ENCODE results near the gene INKA2.

INKA2 gene

GRCh38 chr1:111739194-111739924 lies at the start of gene INKA2:
INKA2 (minus strand) TSS chr1:111739395; CDS start chr1:111739242, 153 bp downstream.
- peak; percentile 78 for DNase-seq

DNA sequence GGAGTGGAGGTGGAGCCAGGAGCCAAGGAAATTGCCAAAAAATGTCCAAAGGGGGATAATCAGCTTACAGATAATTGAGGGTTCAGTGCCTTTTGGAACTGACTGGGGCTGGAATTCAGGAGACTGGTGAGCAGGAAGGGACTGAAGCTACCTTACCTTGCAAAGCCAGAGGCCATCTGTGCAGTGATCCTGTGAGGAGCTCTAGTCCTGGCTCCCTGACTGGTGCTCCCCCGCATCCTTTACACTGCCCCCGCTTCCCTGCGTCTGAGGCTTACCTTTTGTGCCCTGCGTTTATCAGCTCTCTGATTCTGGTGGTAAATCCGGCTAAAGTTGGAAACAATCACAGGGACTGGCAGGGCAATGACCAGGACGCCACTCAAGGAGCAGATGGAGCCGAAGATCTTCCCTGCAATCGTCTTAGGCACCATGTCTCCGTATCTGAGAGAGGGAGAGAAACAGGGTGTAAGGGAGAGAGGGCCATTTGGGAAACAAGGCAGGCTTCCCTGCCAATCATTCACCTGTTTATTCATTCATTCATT lies 47.5 kb upstream of the INKA2 start:
- DNase-seq = no peak

DNA sequence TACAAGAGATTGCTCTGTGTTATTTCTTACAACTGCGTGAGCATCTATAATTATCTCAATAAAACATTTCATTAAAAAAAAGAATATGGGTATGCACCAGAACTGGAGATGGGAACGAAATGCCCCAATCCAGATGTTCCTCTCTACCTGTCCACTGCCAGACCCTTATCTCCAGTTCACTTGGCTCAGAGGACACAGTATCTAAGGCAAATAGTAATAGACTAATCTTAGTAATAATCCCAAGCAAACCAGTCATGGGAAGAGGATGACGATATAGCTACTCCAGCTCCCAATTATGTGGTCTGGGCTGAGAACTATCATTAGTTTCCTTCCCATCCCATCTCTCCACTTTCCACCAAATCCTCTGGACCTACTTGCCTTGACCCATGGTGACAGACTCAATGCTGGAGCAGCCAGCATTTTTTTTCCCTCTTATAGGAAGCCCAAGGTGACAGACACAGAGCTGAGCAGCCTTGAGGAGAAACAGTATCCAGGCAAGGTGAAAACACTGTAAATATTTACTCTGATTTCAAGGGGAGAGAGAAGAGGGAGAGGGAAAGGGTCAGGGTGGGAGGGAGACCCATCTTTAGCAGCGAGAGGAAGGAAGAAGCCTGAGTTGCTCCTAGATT lies 45.2 kb upstream of the INKA2 start:
- DNase-seq = no peak

DNA sequence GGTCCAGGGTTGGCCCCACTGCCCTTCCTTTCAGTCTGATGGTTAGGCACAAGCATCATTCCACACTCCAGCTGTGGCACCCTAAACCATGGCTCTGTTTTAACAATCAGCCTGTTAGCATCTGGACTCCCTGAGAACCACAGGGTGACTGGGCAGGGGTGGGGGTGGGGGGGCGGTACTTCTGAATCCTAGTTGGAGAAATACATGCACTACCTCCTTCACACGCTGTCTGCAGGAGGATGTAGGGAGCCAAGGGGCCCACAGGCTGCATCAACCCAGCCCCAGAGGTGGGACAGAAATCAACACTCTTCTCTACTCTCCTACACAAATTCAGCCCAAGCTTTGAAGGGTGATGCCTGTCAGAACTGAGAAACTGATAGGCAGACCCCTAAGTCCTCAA lies 40.4 kb upstream of the INKA2 start:
- no peak for DNase-seq

DNA sequence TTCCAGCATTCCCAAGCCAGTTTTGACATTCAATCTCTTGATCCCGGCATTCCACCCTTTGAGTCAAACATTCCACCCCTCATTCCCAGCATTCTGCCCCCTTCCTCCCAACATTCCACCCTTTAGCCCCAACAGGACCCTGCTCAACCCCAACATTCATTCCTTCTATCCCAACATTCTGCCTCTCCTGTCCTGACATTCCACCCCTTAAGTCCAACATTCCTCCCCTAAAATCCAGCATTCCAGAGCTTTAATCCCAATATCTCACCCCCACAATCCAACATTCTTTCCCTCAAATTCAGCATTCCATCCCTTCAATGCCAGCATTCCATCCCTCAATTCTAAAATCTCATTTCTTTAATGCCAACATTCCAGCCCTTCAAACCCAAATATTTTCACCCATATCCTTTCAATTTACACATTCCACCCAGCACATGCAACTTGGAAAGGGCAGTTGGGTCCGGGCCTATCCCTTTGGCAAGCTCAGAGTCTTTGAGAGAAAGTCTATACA lies 39.4 kb upstream of the INKA2 start:
- no peak for DNase-seq

- DNase-seq = no peak
Observed at GRCh38 chr1:111778066-111778465, 38.9 kb upstream of the INKA2 start.

GRCh38 chr1:111777301-111777700 lies 38.1 kb upstream of the INKA2 start:
- DNase-seq = no peak

GRCh38 chr1:111776861-111777260 lies 37.7 kb upstream of the INKA2 start:
- no peak for DNase-seq

- no peak for DNase-seq
Observed at GRCh38 chr1:111776391-111776790, 37.2 kb upstream of the INKA2 start.

- DNase-seq = no peak
Observed at GRCh38 chr1:111775966-111776365, 36.8 kb upstream of the INKA2 start.

DNA sequence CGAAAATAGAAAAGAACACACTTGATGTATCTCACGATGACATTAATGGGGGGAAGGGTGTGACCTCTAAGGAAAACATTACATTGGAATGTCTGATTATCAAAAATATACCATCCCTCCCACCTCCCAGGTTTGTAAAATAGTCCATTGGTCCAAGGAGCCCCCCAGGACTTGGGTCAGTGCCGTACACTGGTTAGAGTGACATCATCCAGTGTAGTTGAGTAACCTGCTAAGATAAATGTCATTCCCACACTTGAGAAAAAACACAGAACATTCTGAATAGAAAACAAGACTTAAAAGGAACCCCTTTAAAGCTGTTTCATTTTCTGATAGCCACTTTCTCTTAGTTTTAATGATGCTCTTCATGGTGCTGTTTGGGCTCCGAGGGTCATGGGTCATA lies 31.7 kb upstream of the INKA2 start:
- no peak for DNase-seq

DNA sequence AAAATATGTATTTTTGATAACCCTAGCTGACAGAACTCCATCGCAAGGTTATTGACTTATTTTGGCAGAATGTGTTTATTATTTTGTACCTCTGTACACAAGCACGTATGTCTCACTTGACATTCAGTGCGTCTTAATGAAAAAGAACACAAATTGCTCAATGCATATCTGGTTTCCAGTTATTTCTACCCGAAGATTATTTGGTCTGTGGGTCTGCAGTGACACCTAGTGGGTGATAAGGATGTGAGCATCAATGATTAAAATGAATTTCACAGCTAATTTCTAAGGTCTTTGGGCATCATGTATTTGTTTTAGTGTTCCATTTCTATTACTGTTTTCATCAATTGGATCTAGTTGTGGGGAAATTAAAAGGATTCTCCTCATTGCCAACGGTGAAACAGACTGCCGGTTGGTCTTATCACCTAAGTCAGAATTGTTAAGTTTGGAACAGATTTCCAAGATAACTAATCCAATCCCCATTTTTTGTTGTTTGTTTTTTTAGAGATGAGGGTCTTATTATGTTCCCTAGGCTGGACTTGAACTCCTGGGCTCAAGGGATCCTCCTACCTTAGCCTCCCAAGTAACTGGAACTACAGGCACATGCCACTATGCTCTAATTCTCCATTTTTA lies 30.4 kb upstream of the INKA2 start:
- DNase-seq = peak; percentile 68

- no peak for DNase-seq
Observed at GRCh38 chr1:111768625-111769024, 29.4 kb upstream of the INKA2 start.

- DNase-seq = no peak
Observed at GRCh38 chr1:111768023-111768422, 28.8 kb upstream of the INKA2 start.

GRCh38 chr1:111762332-111762731 lies 23.1 kb upstream of the INKA2 start:
- DNase-seq = no peak

DNA sequence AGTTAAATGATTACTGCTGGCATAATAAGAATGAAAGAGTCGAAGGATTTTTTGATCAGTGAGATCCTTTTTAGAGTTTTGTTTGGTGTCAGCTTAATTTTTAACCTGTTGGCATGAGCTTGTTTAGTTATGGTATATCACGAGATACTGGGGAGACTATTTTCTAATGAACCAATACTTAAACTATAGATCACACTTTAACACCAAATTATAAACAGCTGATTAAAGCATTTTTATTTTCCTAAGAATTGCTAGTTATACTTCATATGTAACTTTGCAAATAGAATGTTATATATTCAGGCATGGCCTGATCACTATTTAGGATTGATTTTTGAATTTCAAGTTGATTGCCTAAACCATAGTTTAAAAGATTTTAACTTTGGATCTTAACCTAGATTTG lies 22.5 kb upstream of the INKA2 start:
- DNase-seq = no peak

- DNase-seq = peak; percentile 51
Observed at GRCh38 chr1:111758373-111758772, 19.2 kb upstream of the INKA2 start.

DNA sequence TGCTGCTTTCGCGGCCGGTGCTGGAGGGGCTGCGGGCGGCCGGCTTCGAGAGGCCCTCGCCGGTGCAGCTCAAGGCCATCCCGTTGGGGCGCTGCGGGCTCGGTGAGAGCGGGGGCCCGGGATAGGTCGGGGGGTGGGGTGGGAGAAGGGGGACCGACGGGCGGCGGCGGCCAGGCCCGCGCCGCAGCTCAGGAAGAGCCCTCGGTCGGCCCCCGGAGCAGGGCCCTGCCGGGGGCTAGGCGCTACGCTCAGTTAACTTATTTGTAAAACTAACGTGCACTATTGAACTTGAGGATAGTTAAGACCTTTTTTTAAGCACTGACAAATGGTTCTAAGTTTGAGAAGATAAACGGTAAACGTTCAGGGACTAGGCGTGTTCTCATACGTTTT lies 16.9 kb upstream of the INKA2 start:
- no peak for DNase-seq

DNA sequence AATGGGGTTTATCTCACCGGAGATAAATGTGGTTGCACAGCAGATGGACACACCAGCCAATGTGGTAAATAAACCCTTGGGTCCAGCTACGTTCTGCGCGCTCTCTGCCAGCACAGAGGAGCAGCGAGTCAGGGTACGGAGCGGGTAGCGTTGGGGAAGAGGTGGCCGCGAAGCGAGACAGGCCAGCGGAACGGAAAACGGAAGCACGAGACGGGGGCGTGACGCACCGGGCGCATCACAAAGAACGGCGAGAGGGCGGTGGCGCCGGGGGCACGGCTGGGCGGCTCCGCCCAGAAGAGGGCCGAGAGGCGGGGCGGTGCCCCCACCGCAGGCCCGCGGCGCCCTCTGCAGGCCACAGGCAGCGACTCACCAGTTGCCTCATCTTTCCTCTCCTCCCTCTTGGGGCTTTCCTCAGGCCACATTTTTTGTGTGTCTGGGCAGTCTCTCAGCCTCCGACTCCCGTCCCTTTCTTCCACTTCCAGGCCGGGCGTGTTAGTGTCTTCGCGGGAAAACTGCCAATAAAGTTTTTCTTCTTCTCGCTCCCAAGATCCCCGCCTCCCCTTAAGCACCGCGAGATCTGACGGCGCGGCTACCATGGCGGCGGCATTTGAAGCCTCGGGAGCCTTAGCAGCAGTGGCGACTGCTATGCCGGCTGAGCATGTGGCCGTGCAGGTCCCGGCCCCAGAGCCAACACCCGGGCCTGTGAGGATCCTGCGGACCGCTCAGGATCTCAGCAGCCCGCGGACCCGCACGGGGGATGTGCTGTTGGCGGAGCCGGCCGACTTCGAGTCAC lies 16.3 kb upstream of the INKA2 start, which contains the start of gene DDX20:
TSS of gene DDX20 (plus strand) at position 571 of the 793 bp plus-strand sequence. CDS start at position 595, 24 bp downstream.
- DNase-seq = peak; percentile 95

- peak; percentile 43 for DNase-seq
Observed at GRCh38 chr1:111754984-111755330, 15.8 kb upstream of the INKA2 start.

DNA sequence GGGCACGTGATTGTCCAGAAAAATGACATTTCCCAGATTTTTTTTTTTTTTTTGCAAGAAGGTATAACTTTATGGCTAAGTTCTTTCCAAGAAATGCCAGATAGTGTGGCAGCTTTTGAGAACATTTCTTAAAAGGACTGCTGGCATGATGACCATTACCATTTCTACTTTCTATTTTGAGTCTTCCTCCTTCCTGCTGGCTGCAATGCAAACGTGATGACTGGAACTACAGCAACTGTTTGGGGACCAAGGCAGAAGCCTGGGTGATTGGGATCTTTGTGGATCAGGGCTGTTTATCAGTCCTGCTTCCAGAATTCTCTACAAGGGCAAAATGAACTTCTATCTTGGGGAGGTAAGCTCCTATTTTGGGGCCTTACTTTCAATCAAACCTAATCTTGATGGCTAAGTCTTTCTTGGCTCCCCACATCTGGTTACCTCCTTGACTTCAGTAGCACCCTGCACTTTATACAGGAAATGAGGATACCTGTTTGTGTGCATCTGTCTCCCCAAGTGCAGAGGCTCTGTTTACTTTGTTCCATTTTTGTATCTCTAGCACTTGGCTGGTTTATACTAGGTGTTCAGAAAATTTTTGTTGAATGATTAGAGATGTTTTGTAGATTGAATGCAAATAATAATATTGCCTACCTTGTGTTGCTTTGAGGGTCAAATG lies 12.8 kb upstream of the INKA2 start:
- peak; percentile 20 for DNase-seq

DNA sequence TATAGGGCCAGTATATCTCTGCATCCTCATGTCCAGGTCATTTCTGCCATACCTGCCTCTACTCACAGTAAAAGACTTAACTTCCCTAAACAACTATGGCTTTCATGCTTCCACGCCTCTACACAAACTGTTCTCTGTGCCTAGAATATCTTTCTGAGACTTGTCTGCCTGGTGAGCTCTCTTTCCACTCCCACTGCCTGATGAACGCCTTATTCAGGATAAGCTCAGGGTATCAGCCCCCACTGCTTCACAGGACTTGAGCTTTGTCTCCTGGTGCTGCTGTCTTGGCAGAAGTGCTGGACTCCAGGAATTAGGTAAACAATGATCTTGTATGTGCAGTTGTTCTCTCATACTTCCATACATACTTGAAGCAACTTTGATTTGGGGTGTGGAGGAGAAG lies 11.7 kb upstream of the INKA2 start:
- no peak for DNase-seq

Data from MV-4-11 (cell line).